ENCODE measurements around the gene MKLN1.

DNA sequence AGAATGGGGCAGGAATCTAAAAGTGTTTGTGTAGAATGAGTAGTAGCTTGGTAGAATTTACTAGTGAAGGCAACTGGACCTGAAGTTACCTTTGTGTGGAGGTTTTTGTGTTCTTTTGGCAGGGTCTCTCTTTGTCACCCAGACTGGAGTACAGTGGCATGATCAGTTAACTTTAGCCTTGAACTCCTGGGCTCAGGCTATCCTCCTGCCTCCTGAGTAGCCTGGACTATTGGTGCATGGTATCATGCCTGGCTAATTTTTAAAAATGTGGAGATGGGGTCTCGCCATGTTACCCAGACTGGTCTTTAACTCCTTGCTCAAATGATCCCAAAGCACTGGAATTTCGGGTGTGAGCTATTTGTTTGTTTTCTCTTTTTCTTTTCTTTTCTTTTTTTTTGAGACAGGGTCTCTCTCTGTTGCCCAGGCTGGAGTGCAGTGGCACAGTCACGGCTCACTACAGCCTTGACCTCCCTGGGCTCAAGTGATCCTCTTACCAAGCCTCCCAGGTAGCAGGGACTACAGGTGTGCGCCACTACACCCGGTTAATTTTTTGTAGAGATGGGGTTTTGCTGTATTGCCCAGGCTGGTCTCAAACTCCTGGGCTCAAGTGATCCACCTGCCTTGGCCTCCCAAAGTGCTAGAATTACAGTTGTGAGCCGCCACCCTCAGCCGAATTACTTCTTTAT is 76.7 kb downstream of the MKLN1 start:
- TF ChIP-seq, protein P1, sequence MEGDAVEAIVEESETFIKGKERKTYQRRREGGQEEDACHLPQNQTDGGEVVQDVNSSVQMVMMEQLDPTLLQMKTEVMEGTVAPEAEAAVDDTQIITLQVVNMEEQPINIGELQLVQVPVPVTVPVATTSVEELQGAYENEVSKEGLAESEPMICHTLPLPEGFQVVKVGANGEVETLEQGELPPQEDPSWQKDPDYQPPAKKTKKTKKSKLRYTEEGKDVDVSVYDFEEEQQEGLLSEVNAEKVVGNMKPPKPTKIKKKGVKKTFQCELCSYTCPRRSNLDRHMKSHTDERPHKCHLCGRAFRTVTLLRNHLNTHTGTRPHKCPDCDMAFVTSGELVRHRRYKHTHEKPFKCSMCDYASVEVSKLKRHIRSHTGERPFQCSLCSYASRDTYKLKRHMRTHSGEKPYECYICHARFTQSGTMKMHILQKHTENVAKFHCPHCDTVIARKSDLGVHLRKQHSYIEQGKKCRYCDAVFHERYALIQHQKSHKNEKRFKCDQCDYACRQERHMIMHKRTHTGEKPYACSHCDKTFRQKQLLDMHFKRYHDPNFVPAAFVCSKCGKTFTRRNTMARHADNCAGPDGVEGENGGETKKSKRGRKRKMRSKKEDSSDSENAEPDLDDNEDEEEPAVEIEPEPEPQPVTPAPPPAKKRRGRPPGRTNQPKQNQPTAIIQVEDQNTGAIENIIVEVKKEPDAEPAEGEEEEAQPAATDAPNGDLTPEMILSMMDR (IDR thresholded peaks at IDR 0.05 in 2 of 3, conservative IDR thresholded peaks at IDR 0.05 in 1 of 3; ENCODE audit: control insufficient read depth in 2 of 3, extremely low read depth in 1 of 3, insufficient read depth in 1 of 3, low read depth in 3 of 3, low read length in 3 of 3): no peak
- TF ChIP-seq MTA3 (IDR thresholded peaks at IDR 0.05; ENCODE audit: borderline replicate concordance, low read length) (no peak), RCOR1 (conservative IDR thresholded peaks at IDR 0.05; ENCODE audit: low read depth, low read length) (no peak), SUPT20H (IDR thresholded peaks at IDR 0.05; ENCODE audit: borderline replicate concordance, control insufficient read depth, low read depth, low read length) (no peak), POLR2AphosphoS5 (IDR thresholded peaks at IDR 0.05; ENCODE audit: low read length) (no peak), EZH2 (IDR thresholded peaks at IDR 0.05; ENCODE audit: borderline replicate concordance, control insufficient read depth, low read depth, low read length) (no peak), RFX5 (IDR thresholded peaks at IDR 0.05; ENCODE audit: low read depth, low read length) (no peak), TCF3 (IDR thresholded peaks at IDR 0.05; ENCODE audit: borderline replicate concordance, insufficient read depth, low read depth, low read length) (no peak)
- TF ChIP-seq, protein P2, sequence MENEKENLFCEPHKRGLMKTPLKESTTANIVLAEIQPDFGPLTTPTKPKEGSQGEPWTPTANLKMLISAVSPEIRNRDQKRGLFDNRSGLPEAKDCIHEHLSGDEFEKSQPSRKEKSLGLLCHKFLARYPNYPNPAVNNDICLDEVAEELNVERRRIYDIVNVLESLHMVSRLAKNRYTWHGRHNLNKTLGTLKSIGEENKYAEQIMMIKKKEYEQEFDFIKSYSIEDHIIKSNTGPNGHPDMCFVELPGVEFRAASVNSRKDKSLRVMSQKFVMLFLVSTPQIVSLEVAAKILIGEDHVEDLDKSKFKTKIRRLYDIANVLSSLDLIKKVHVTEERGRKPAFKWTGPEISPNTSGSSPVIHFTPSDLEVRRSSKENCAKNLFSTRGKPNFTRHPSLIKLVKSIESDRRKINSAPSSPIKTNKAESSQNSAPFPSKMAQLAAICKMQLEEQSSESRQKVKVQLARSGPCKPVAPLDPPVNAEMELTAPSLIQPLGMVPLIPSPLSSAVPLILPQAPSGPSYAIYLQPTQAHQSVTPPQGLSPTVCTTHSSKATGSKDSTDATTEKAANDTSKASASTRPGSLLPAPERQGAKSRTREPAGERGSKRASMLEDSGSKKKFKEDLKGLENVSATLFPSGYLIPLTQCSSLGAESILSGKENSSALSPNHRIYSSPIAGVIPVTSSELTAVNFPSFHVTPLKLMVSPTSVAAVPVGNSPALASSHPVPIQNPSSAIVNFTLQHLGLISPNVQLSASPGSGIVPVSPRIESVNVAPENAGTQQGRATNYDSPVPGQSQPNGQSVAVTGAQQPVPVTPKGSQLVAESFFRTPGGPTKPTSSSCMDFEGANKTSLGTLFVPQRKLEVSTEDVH (IDR thresholded peaks at IDR 0.05; ENCODE audit: low read depth, partially characterized antibody): no peak

Measured in GM12878 (cell line).